HCT116 (cell line): Measurements from ENCODE around the gene TSPAN33. TPM values are rescaled to one million over a fixed set of nuclear protein-coding genes. Genes with fewer than 3 reads are reported as not detected.

ENCODE experiments used
- ATAC-seq: fragments of 200-7000 bp; cut with Tn5 transposase; 2 replicates; pipeline ENCODE4 v1.9.1; 2020; ENCODE audit warnings: mild to moderate bottlenecking, moderate library complexity
- BruUV-seq: library from RNA; stranded (reverse); fragments of 400-500 nt; replicated peaks from 2 replicates; lab custom pipeline; 2021; lab: Mats Ljungman, UMichigan
- CTCF ChIA-PET: fragments of 300-600 bp; sonication (Branson Sonifier 250); formaldehyde crosslinking; loops from one replicate; lab custom pipeline; 2021; ENCODE audit warnings: antibody characterized with exemption; lab: Charles Lee
- POLR2A ChIA-PET: fragments of 300-600, 350-600 bp; sonication (Branson Sonifier 250); formaldehyde crosslinking; loops from one replicate; lab custom pipeline; 2021; ENCODE audit warnings: antibody characterized with exemption; lab: Charles Lee
- RAD21 ChIA-PET, 2 experiments: fragments of 300-600 bp; sonication (Branson Sonifier 250); formaldehyde crosslinking; loops; one replicate each; lab custom pipeline; 2023; ENCODE audit warnings: low total read pairs in 2 of 2; ENCODE audit not compliant: uncharacterized antibody in 2 of 2, unreplicated experiment in 2 of 2, low non-redundant PET in 1 of 2; lab: Charles Lee
- DNase-seq: peaks from one replicate; pipeline ENCODE4 v3.0.0-alpha.2; 2010; ENCODE audit warnings: low read depth, low spot score
- H2AFZ ChIP-seq: fragments of 200-600 bp; shearing (Covaris generic), sonication (generic); 2 replicates; pipeline ENCODE4 v1.6.1; 2017; ENCODE audit warnings: low read depth, mixed run types, mixed read lengths, antibody characterized with exemption, low read length; ENCODE audit not compliant: poor library complexity, severe bottlenecking
- H3K27ac ChIP-seq: 2 replicates; pipeline ENCODE4 v1.5.1; 2012; ENCODE audit warnings: low read depth, low read length
- H3K27me3 ChIP-seq: fragments of 200-600 bp; sonication (generic); 2 replicates; pipeline ENCODE4 v1.6.1; 2016; ENCODE audit warnings: mixed run types, low read length, mixed read lengths; ENCODE audit not compliant: insufficient read depth
- H3K36me3 ChIP-seq, 2 experiments: fragments of 200-500 bp in 1 of 2; fragments of 200-600 bp in 1 of 2; sonication (Bioruptor generic) in 1 of 2; sonication (generic) in 1 of 2; 2 replicates each; pipeline versions ENCODE4 v1.5.1 to v1.6.1; 2014 to 2016; ENCODE audit warnings: low read length in 2 of 2, inconsistent platforms in 1 of 2, mixed read lengths in 1 of 2, mixed run types in 1 of 2; ENCODE audit not compliant: insufficient read depth in 2 of 2, control insufficient read depth in 1 of 2
- H3K4me1 ChIP-seq, 2 experiments: fragments of 200-600 bp in 1 of 2; sonication (generic) in 1 of 2; 2 replicates each; pipeline versions ENCODE4 v1.5.1 to v1.6.1; 2012 to 2017; ENCODE audit warnings: low read length in 2 of 2, inconsistent platforms in 1 of 2, mild to moderate bottlenecking in 1 of 2, mixed read lengths in 1 of 2, mixed run types in 1 of 2, moderate library complexity in 1 of 2; ENCODE audit not compliant: insufficient read depth in 2 of 2, control insufficient read depth in 1 of 2
- H3K4me2 ChIP-seq: fragments of 200-600 bp; sonication (generic); 2 replicates; pipeline ENCODE4 v1.6.1; 2017; ENCODE audit warnings: mixed run types, low read length, mixed read lengths
- H3K4me3 ChIP-seq, 2 experiments: fragments of 200-600 bp in 1 of 2; sonication (generic) in 1 of 2; replicated peaks in 1 of 2; 2 replicates each; pipeline ENCODE4 v1.5.1; 2011 to 2016; ENCODE audit warnings: low read length in 2 of 2, control low read depth in 1 of 2, low read depth in 1 of 2, mild to moderate bottlenecking in 1 of 2, mixed read lengths in 1 of 2, mixed run types in 1 of 2
- H3K79me2 ChIP-seq: fragments of 200-600 bp; sonication (generic); 2 replicates; pipeline ENCODE4 v1.6.1; 2017; ENCODE audit warnings: mild to moderate bottlenecking, mixed run types, low read length, moderate library complexity, mixed read lengths; ENCODE audit not compliant: insufficient read depth
- H3K9ac ChIP-seq: fragments of 200-600 bp; sonication (generic); 2 replicates; pipeline ENCODE4 v1.6.1; 2016; ENCODE audit warnings: low read length, mixed read lengths
- H3K9me2 ChIP-seq: fragments of 200-600 bp; sonication (generic), shearing (Covaris generic); 2 replicates; pipeline ENCODE4 v1.6.1; 2017; ENCODE audit warnings: mixed run types, mild to moderate bottlenecking, moderate library complexity; ENCODE audit not compliant: insufficient read depth
- H3K9me3 ChIP-seq, 2 experiments: fragments of 200-500 bp in 1 of 2; fragments of 200-600 bp in 1 of 2; sonication (Bioruptor generic) in 1 of 2; sonication (generic) in 1 of 2; 2 replicates each; pipeline ENCODE4 v1.6.1; 2014 to 2017; ENCODE audit warnings: low read length in 2 of 2, mixed read lengths in 2 of 2, inconsistent platforms in 1 of 2, low read depth in 1 of 2, mild to moderate bottlenecking in 1 of 2, mixed run types in 1 of 2, moderate library complexity in 1 of 2; ENCODE audit not compliant: control insufficient read depth in 1 of 2, insufficient read depth in 1 of 2
- H4K20me1 ChIP-seq: fragments of 200-600 bp; sonication (generic), shearing (Covaris generic); 2 replicates; pipeline ENCODE4 v1.6.1; 2017; ENCODE audit warnings: mixed run types, mild to moderate bottlenecking, moderate library complexity; ENCODE audit not compliant: insufficient read depth
- CEBPB ChIP-seq: IDR thresholded peaks from 2 replicates; pipeline ENCODE4 v1.6.1; 2012; ENCODE audit warnings: low read depth
- EGR1 ChIP-seq: IDR thresholded peaks from 2 replicates; pipeline ENCODE4 v1.6.1; 2012; ENCODE audit warnings: low read depth
- ELF1 ChIP-seq: IDR thresholded peaks from 2 replicates; pipeline ENCODE4 v1.6.1; 2012; ENCODE audit warnings: low read depth, borderline replicate concordance
- EZH2 ChIP-seq: fragments of 200-600 bp; sonication (generic); IDR thresholded peaks from 2 replicates; pipeline ENCODE4 v1.6.1; 2017; ENCODE audit warnings: antibody characterized with exemption, mixed run types
- EZH2phosphoT487 ChIP-seq: fragments of 200-600 bp; IDR thresholded peaks from 2 replicates; pipeline ENCODE4 v1.6.1; 2018; ENCODE audit warnings: antibody characterized with exemption, borderline replicate concordance
- FOSL1 ChIP-seq: IDR thresholded peaks from 2 replicates; pipeline ENCODE4 v1.6.1; 2012; ENCODE audit warnings: low read depth
- RAD21 ChIP-seq: IDR thresholded peaks from 2 replicates; pipeline ENCODE4 v1.6.1; 2012; ENCODE audit warnings: low read depth, mild to moderate bottlenecking
- SIN3A ChIP-seq: IDR thresholded peaks from 2 replicates; pipeline ENCODE4 v1.6.1; 2012; ENCODE audit warnings: low read depth
- SP1 ChIP-seq: IDR thresholded peaks from 2 replicates; pipeline ENCODE4 v1.6.1; 2012; ENCODE audit warnings: low read depth
- SRF ChIP-seq: IDR thresholded peaks from 2 replicates; pipeline ENCODE4 v1.6.1; 2012; ENCODE audit warnings: low read depth
- TCF7L2 ChIP-seq: IDR thresholded peaks from 2 replicates; pipeline ENCODE4 v1.7.0; 2011; ENCODE audit warnings: borderline replicate concordance, inconsistent platforms; ENCODE audit not compliant: insufficient read depth, insufficient read length; ENCODE audit errors: extremely low read depth
- ZFX ChIP-seq: fragments of 450-650 bp; IDR thresholded peaks from 2 replicates; pipeline ENCODE4 v1.6.1; 2017
- intact Hi-C: fragments of 100-400 bp; cut with micrococcal nuclease; formaldehyde crosslinking; loops from 2 replicates; pipeline ENCODE4 v1.10.0; 2022
- total RNA-seq: library from RNA; stranded (reverse); gene quantifications from one replicate; pipeline ENCODE4 v1.2.1, GENCODE V29; 2021; ENCODE audit not compliant: unreplicated experiment
- TF ChIP-seq, protein P1 (sequence below): IDR thresholded peaks from 2 replicates; pipeline ENCODE4 v1.6.1; 2012
- TF ChIP-seq, protein P2 (sequence below): IDR thresholded peaks from 2 replicates; pipeline ENCODE4 v1.6.1; 2011; ENCODE audit warnings: mild to moderate bottlenecking, low read length, moderate library complexity; ENCODE audit not compliant: insufficient replicate concordance; ENCODE audit errors: extremely low read depth
- TF ChIP-seq, protein P3 (sequence below): IDR thresholded peaks from 2 replicates; pipeline ENCODE4 v1.6.1; 2012; ENCODE audit warnings: low read depth
- TF ChIP-seq, protein P4 (sequence below), 3 experiments: fragments of 200-600 bp in 1 of 3; sonication (generic) in 1 of 3; IDR thresholded peaks in 2 of 3; conservative IDR thresholded peaks in 1 of 3; 2 replicates each; pipeline ENCODE4 v1.5.1; 2012 to 2017; ENCODE audit warnings: low read depth in 2 of 3, low read length in 2 of 3, antibody characterized with exemption in 1 of 3, borderline replicate concordance in 1 of 3, control low read depth in 1 of 3, mild to moderate bottlenecking in 1 of 3, mixed read lengths in 1 of 3, mixed run types in 1 of 3, moderate library complexity in 1 of 3; ENCODE audit not compliant: insufficient read depth in 1 of 3

TSPAN33 gene
- total RNA-seq, 1 experiment from 2014 or later = 22.2 TPM

DNA sequence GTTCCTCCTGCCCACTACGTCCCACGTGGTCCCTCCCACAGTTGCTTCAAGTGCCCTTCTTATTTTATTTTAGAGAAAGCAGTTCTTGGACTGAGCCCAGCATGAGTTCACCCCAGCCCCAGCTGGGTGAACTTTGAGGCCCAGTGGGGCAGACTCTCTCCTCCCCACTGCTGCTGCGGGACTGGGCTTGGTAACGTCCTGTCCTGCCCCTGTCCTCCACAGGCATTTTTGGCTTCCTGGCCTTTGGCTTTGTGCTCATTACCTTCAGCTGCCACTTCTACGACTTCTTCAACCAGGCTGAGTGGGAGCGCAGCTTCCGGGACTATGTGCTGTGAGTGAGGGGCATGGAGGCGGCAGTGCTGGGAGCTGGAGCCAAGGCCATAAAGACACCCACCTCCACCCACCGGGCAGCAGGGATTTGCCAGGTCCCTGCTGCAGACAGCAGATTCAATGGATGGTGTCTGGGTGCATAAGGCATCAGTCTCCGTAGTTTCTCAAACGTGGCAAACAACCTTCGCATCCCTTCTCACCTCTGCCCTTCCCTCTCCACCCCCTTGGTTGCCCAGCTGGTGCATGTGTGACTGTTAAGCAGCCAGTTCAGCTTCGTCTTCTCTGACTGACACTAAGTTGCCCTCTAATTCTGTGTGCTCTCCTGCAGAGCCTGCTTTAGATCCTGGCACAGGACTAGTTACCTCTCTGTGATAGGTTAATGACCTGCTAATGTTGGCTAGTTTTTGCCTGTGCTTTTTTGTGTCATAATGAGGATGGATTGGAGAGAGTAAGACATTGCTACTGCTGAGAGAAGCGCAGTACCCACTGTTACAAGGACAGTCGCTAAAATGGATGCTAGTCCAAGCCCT is 64.8 kb downstream of the TSPAN33 start:
- Histone ChIP-seq H3K79me2 (no peaks in the 10 kb centered on the region), H3K9me3 (no peaks in the 10 kb centered on the region), H3K9ac (no peak overlapping the region), H3K27ac (no peak overlapping the region), H3K36me3 (no peaks in the 10 kb centered on the region), H2AFZ (no peak overlapping the region), H3K27me3 (no peaks in the 10 kb centered on the region), H3K4me1 (no peaks in the 10 kb centered on the region), H4K20me1 (no peaks in the 10 kb centered on the region), H3K4me2 (no peak overlapping the region), H3K9me2 (no peaks in the 10 kb centered on the region), H3K4me3 (no peak overlapping the region)
- intact Hi-C loops = no loop called here
- TF ChIP-seq EGR1 (no peak), EZH2 (no peak), TCF7L2 (no peak), ELF1 (no peak), EZH2phosphoT487 (no peak), FOSL1 (no peak), SP1 (no peak), ZFX (no peak), CEBPB (no peak), RAD21 (no peak), SIN3A (no peak), SRF (no peak)
- TF ChIP-seq, protein P1, sequence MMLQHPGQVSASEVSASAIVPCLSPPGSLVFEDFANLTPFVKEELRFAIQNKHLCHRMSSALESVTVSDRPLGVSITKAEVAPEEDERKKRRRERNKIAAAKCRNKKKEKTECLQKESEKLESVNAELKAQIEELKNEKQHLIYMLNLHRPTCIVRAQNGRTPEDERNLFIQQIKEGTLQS = no peak
- TF ChIP-seq, protein P2, sequence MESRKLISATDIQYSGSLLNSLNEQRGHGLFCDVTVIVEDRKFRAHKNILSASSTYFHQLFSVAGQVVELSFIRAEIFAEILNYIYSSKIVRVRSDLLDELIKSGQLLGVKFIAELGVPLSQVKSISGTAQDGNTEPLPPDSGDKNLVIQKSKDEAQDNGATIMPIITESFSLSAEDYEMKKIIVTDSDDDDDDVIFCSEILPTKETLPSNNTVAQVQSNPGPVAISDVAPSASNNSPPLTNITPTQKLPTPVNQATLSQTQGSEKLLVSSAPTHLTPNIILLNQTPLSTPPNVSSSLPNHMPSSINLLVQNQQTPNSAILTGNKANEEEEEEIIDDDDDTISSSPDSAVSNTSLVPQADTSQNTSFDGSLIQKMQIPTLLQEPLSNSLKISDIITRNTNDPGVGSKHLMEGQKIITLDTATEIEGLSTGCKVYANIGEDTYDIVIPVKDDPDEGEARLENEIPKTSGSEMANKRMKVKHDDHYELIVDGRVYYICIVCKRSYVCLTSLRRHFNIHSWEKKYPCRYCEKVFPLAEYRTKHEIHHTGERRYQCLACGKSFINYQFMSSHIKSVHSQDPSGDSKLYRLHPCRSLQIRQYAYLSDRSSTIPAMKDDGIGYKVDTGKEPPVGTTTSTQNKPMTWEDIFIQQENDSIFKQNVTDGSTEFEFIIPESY = no peak
- TF ChIP-seq, protein P3, sequence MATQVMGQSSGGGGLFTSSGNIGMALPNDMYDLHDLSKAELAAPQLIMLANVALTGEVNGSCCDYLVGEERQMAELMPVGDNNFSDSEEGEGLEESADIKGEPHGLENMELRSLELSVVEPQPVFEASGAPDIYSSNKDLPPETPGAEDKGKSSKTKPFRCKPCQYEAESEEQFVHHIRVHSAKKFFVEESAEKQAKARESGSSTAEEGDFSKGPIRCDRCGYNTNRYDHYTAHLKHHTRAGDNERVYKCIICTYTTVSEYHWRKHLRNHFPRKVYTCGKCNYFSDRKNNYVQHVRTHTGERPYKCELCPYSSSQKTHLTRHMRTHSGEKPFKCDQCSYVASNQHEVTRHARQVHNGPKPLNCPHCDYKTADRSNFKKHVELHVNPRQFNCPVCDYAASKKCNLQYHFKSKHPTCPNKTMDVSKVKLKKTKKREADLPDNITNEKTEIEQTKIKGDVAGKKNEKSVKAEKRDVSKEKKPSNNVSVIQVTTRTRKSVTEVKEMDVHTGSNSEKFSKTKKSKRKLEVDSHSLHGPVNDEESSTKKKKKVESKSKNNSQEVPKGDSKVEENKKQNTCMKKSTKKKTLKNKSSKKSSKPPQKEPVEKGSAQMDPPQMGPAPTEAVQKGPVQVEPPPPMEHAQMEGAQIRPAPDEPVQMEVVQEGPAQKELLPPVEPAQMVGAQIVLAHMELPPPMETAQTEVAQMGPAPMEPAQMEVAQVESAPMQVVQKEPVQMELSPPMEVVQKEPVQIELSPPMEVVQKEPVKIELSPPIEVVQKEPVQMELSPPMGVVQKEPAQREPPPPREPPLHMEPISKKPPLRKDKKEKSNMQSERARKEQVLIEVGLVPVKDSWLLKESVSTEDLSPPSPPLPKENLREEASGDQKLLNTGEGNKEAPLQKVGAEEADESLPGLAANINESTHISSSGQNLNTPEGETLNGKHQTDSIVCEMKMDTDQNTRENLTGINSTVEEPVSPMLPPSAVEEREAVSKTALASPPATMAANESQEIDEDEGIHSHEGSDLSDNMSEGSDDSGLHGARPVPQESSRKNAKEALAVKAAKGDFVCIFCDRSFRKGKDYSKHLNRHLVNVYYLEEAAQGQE = no peak
- TF ChIP-seq, protein P4, sequence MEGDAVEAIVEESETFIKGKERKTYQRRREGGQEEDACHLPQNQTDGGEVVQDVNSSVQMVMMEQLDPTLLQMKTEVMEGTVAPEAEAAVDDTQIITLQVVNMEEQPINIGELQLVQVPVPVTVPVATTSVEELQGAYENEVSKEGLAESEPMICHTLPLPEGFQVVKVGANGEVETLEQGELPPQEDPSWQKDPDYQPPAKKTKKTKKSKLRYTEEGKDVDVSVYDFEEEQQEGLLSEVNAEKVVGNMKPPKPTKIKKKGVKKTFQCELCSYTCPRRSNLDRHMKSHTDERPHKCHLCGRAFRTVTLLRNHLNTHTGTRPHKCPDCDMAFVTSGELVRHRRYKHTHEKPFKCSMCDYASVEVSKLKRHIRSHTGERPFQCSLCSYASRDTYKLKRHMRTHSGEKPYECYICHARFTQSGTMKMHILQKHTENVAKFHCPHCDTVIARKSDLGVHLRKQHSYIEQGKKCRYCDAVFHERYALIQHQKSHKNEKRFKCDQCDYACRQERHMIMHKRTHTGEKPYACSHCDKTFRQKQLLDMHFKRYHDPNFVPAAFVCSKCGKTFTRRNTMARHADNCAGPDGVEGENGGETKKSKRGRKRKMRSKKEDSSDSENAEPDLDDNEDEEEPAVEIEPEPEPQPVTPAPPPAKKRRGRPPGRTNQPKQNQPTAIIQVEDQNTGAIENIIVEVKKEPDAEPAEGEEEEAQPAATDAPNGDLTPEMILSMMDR (IDR thresholded peaks at IDR 0.05 in 2 of 3, conservative IDR thresholded peaks at IDR 0.05 in 1 of 3; ENCODE audit: borderline replicate concordance in 1 of 3, insufficient read depth in 1 of 3, low read depth in 2 of 3, low read length in 2 of 3) = no peak
- ChIA-PET CTCF (interaction anchor here (1.2 to 5.0 kb wide), 3 partner anchors 43 to 118 kb away, joined by 3 to 45 read pairs (median 3); no protein-coding TSS in a partner anchor), POLR2A (no interaction called here), RAD21 (interaction anchor here in 1 of 2 experiments (1.6 kb wide), 1 partner anchor 118 kb away, joined by 4 read pairs; no protein-coding TSS in a partner anchor)
- DNase-seq (no peak), ATAC-seq (no peak)
- BruUV-seq = no TSS peak
